Rectal smooth muscle tissue (tissue), 1 donor: ENCODE results near the gene FRMPD1.
"Not testable (repeated sequence)": the region's sequence is repeated elsewhere in the genome, so short reads cannot be mapped to it uniquely, and the experiment has no call there.

Experiments used
- H3K27ac ChIP-seq: one replicate; pipeline ENCODE4 v1.7.0; 2013; ENCODE audit warnings: low read depth, low read length, inconsistent platforms
- H3K27me3 ChIP-seq: one replicate; pipeline ENCODE4 v1.7.0; 2013; ENCODE audit warnings: low read length; ENCODE audit not compliant: control insufficient read depth, insufficient read depth
- H3K36me3 ChIP-seq: one replicate; pipeline ENCODE4 v1.7.0; 2013; ENCODE audit warnings: low read length; ENCODE audit not compliant: control insufficient read depth, insufficient read depth
- H3K4me1 ChIP-seq: one replicate; pipeline ENCODE4 v1.7.0; 2013; ENCODE audit warnings: low read length; ENCODE audit not compliant: control insufficient read depth, insufficient read depth
- H3K4me3 ChIP-seq: one replicate; pipeline ENCODE4 v1.7.0; 2013; ENCODE audit warnings: low read length
- H3K9ac ChIP-seq: one replicate; pipeline ENCODE4 v1.7.0; 2013; ENCODE audit warnings: low read length

Gene FRMPD1

DNA sequence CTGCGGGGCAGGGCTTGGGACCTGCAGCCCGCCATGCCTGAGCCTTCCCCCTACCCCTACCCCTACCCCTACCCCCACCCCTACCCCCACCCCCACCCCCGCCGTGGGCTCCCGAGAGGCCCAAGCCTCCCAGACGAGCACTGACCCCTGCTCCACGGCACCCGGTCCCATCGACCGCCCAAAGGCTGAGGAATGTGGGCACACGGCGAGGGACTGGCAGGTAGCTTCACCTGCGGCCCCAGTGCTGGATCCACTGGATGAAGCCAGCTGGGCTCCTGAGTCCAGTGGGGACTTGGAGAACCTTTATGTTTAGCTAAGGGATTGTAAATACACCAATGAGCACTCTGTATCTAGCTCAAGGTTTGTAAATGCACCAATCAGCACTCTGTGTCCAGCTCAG is 101.4 kb downstream of the FRMPD1 start:
- H3K36me3 ChIP-seq, H3K27me3 ChIP-seq, H3K4me3 ChIP-seq, H3K4me1 ChIP-seq, H3K9ac ChIP-seq, H3K27ac ChIP-seq: not testable (repeated sequence)

DNA sequence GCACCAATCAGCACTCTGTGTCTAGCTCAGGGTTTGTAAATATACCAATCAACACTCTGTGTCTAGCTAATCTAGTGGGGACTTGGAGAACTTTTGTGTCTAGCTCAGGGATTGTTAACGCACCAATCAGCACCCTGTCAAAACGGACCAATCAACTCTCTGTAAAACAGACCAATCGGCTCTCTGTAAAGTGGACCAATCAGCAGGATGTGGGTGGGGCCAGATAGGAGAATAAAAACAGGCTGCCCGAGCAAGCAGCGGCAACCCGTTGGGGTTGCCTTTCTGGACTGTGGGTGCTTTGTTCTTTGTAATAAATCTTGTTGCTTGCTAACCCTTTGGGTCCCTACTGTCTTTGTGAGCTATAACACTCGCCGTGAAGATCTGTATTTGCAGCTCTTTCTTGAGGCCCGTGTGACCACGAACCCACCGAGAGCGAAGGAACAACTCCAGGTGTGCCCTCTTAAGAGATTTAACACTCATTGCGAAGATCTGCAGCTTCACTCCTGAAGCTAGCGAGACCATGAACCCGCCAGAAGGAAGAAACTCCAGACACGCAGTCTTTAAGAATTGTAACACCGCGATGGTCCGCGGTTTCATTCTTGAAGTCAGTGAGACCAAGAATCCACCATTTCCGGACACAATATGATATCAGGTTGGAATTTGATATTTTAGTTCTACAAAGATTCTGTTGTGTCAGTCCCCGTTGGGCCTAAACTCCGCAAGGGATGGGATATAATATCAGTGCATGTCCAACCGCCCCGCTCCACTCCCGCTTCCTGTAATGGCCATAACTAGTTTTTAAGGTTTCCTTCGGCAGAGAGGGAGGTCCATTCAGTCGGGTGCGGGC is 102.1 kb downstream of the FRMPD1 start:
- Histone ChIP-seq H3K9ac (no peak overlapping the region), H3K27ac (peak overlapping the region; percentile 45), H3K4me3 (peak overlapping the region; percentile 97), H3K4me1 (peaks cover 6% of the 10 kb centered on the region), H3K27me3 (no peaks in the 10 kb centered on the region), H3K36me3 (no peaks in the 10 kb centered on the region)

DNA sequence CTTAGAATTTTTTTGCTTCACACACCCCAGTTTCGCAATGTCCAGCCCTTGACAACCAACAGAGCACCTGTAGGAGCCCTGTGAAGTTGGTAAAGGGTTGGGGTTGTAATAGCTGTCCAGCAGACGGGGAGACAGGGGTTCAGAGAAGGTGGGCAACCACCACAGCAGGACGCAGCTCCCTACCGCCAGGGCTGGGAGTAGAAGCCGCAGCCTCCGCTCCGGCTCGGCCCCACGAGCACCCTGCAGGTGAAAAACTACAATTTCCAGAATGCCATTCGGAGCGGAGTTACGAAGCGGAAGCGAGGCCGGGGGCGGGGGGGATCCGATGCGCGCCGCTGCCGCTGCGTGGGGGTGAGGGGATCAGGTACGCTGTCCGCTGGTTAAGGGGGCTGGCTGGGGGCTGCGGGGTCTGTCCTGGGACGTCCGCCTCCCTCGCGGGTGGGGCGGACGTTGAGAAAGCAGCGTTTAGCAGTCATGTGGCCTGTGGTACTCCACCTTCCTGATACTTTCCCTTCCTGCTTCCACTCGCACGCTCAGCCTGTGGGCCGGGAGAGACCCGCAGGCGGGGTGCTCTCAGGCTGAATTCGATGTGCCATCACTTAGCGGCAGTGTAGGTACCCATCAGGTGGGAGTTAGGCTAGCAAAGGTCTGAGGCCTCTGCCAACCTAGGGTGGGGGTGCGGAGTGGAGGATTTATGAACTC is 102.9 kb downstream of the FRMPD1 start, which contains the start of gene TRMT10B:
Gene TRMT10B (plus strand): TSS at position 317 of the 702 bp plus-strand sequence. CDS start 8,127 bp downstream, outside the sequence.
- Histone ChIP-seq H3K27ac (peak within 1 kb of the TSS; percentile 45), H3K9ac (peak within 1 kb of the TSS; percentile 93), H3K4me3 (peak within 1 kb of the TSS; percentile 97), H3K36me3 (no peaks in the 10 kb centered on the region), H3K27me3 (no peaks in the 10 kb centered on the region), H3K4me1 (peaks cover 6% of the 10 kb centered on the region)

DNA sequence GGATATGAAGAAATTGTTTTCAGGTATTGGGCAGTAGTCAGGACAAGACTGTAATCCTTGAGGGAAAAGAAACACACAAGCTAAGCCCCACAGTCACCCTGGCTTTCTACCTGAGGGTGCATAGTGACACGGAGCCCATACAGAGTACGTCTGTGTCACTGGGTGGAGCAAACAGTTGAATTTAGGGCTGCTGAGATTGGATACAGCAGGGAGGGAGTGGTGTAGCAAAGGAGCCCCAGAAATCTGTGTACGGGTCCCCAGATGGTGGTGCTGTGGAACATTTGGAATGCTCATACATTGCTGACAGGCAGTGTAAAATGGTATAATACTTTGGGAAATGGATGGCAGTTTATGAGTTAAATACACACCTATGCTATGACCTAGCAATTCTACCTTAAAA is 108.0 kb downstream of the FRMPD1 start:
- Histone ChIP-seq H3K4me1 (peaks cover 6% of the 10 kb centered on the region), H3K4me3 (no peak overlapping the region), H3K36me3 (no peaks in the 10 kb centered on the region), H3K27me3 (no peaks in the 10 kb centered on the region), H3K9ac (no peak overlapping the region), H3K27ac (no peak overlapping the region)

DNA sequence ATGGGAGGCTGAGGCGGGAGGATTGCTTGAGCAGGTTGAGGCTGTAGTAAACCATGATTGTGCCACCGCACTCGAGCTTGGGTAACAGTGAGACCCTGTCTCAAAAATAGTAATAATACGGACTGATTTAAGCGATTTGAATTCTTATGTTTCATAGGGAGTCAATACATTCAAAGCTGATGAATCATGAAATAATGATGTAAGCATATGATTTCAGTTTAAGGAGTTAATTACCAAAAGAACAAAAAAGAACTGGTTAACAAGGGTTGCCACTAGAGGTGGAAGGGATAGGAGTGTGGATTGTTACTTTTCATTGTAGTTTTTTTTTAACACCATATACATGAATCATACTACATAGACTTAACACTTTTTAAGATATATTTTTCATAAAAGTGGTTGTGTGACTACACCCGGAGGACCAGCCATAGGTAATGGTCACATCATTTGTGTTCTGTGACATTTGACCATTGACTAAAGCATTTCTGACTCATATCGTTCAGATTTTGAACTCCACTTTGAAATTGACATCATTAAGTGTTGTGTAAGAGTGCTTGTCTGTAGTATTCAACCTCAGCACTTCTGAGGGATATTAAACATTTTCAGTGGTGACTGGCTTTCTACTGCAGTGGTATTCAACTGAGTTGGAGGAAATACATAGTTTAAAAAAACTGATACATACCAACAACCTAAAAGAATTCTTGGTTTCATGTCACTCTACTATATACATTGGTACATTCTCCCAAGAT is 109.8 kb downstream of the FRMPD1 start:
- Histone ChIP-seq H3K4me1 (no peaks in the 10 kb centered on the region), H3K4me3 (no peak overlapping the region), H3K27ac (no peak overlapping the region), H3K27me3 (no peaks in the 10 kb centered on the region), H3K36me3 (no peaks in the 10 kb centered on the region), H3K9ac (no peak overlapping the region)

DNA sequence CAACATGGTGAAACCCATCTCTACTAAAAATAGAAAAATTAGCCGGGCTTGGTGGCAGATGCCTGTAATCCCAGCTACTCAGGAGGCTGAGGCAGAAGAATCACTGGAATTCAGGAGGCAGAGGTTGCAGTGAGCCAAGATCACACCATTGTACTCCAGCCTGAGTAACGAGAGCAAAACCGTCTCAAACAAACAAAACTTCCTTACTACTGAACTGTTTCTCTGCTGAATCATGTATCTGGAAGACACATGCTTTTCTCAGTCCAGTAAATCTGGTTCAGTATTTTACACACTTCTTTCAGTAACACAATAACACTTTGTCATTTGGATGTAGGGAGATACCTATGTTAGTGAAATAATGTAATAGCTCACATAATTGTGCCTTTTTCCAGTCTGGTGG is 110.8 kb downstream of the FRMPD1 start:
- no peak overlapping the region for H3K27ac ChIP-seq

DNA sequence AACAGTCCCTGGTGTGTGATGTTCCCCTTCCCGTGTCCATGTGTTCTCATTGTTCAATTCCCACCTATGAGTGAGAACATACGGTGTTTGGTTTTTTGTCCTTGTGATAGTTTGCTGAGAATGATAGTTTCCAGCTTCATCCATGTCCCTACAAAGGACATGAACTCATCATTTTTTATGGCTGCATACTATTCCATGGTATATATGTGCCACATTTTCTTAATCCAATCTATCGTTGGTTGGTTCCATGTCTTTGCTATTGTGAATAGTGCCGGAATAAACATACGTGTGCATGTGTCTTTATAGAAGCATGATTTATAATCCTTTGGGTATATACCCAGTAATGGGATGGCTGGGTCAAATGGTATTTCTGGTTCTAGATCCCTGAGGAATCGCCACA is 114.5 kb downstream of the FRMPD1 start:
- H3K27me3 ChIP-seq, H3K4me1 ChIP-seq, H3K36me3 ChIP-seq: not testable (repeated sequence)

More for the DNA sequence above, 110.8 kb downstream of the FRMPD1 start:
- Histone ChIP-seq H3K4me3 (no peak overlapping the region), H3K9ac (no peak overlapping the region), H3K4me1 (no peaks in the 10 kb centered on the region), H3K27me3 (no peaks in the 10 kb centered on the region), H3K36me3 (no peaks in the 10 kb centered on the region)

DNA sequence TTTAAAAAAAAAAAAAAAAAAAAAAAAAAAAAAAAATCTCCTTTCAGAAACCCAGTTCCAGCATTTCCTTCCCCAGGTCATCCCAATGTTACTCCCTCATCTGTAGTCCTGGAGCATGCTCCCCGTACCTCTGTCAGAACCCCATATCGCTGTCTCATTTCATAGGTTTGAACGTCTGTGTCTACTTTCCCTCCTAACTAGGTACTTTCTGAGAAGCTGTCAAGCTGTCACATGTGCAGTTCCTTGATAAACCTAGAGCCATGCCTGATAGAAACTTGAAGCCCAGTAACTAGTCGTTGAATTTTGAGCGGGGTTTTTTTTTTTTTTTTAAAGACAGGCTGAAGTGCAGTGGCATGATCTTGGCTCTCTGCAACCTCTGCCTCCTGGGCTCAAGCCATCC is 118.6 kb downstream of the FRMPD1 start:
- Histone ChIP-seq H3K27me3 (no peaks in the 10 kb centered on the region), H3K4me3 (no peak overlapping the region), H3K9ac (no peak overlapping the region), H3K4me1 (no peaks in the 10 kb centered on the region), H3K27ac (no peak overlapping the region), H3K36me3 (peaks cover 10% of the 10 kb centered on the region)

More for the DNA sequence above, 114.5 kb downstream of the FRMPD1 start:
- H3K27ac ChIP-seq, H3K9ac ChIP-seq, H3K4me3 ChIP-seq: not testable (repeated sequence)

DNA sequence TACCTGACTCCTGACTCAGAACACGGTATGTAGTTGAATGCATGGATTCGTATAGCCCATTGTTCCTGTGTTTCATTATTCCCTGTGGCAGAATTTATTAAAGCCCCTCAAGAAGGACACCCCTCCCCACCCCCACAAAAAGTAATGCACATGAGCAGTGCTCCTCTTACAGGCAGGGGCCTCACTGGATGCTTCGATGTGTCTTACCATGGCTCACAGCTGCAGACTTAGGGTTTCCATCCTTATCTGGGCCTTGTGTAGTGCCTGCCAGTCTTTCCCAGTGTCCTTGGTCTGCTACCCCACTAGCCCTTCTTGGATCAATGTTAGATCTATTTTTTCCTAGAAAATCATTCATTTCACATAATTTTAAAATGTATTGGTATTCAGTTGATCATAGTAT is 119.2 kb downstream of the FRMPD1 start:
- no peak overlapping the region for H3K27ac ChIP-seq
- no peak overlapping the region for H3K4me3 ChIP-seq
- no peaks in the 10 kb centered on the region for H3K27me3 ChIP-seq
- no peaks in the 10 kb centered on the region for H3K4me1 ChIP-seq
- H3K36me3 ChIP-seq: peaks cover 10% of the 10 kb centered on the region
- H3K9ac ChIP-seq: no peak overlapping the region

DNA sequence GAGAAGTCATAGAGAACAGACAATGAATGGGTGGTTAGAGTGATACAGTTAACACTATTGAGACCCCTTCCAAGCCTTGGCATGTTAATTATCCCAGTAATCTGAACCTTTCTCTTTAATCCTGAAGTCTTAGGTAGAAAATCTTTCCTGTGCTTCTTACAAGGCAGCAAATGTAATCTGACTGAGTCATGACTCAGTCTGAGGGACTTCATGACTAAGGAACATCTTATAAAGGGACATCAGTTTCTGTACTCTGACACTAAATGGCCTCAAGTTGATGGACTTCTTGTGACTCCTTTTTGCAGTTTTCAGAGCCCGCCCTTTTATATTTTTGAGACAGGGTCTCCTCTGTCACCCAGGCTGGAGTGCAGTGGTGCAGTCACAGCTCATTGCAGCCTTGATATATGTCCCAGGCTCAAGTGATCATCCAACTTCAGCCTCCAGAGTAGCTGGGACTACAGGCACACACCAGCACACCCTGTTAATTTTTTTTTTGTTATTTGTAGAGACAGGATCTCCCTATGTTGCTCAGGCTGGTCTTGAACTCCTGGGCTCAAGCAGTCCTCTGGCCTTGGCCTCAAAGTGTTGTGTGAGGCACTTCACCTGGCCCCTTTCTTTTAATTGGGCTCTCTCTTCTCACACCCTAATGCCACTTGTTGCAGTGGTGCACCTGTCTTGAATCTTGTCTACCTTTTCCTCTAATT is 124.6 kb downstream of the FRMPD1 start:
- no peak overlapping the region for H3K9ac ChIP-seq
- no peak overlapping the region for H3K4me3 ChIP-seq
- H3K4me1 ChIP-seq: no peaks in the 10 kb centered on the region
- H3K27ac ChIP-seq: no peak overlapping the region
- no peaks in the 10 kb centered on the region for H3K27me3 ChIP-seq
- peaks cover 10% of the 10 kb centered on the region for H3K36me3 ChIP-seq

DNA sequence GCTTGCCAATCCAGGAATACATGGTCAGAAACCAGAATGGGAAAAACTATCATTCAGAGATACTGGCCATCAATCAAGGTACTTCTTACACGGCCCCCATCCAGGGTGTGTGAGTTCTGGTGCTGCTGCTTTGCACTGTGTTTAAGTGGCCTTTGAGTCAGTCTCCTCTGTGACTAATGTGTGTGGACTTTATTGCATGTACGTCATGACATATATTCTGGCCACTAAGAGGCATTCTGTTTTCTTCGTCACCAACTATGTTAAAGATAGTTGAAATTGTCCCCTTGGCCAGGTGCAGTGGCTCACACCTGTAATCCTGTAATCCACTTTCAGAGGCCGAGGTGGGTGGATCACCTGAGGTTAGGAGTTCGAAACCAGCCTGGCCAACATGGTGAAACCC is 125.6 kb downstream of the FRMPD1 start:
- Histone ChIP-seq H3K9ac (no peak overlapping the region), H3K27me3 (no peaks in the 10 kb centered on the region), H3K4me1 (no peaks in the 10 kb centered on the region), H3K36me3 (peaks cover 8% of the 10 kb centered on the region), H3K4me3 (no peak overlapping the region), H3K27ac (no peak overlapping the region)

DNA sequence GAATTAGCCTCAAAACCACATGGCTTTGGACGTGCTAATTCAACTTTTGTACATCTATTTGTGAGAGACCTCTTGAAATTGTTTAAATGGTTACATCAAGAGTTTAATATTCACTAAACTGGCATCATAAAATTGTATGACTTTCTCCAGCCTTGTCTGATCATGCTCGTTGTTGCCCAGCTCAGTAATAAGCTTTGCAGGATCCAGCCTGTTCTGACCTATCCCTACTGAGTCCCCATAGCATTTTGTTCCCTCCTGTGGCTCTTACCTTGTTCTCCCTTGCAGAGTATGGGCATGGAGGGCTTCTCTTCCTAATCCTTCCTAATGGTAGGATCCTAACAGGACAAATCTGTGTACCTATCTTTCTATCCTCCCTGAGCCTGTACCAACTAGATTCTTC is 127.8 kb downstream of the FRMPD1 start:
- no peaks in the 10 kb centered on the region for H3K4me1 ChIP-seq
- no peak overlapping the region for H3K27ac ChIP-seq
- peaks cover 13% of the 10 kb centered on the region for H3K36me3 ChIP-seq
- H3K4me3 ChIP-seq: no peak overlapping the region
- H3K9ac ChIP-seq: no peak overlapping the region
- H3K27me3 ChIP-seq: no peaks in the 10 kb centered on the region
